Measurements from ENCODE around the gene FBXW5. TPM values are rescaled to one million over a fixed set of nuclear protein-coding genes. Genes with fewer than 3 reads are reported as not detected.
A peak's percentile ranks its signal among the peaks of the same experiment; 100 is the strongest.

FBXW5 gene
- total and polyA plus RNA-seq, 5 experiments from 2014 or later, result 62.9 to 93.1 (median 92.1) TPM

- POLR2A ChIA-PET, result interaction anchor here (0.7 to 1.0 kb wide), 5 partner anchors 15 to 286 kb away, joined by 3 to 8 read pairs (median 3); partner anchors contain the start of genes ANAPC2, EDF1, SSNA1 and TRAF2
- Mint-ChIP-seq H3K27me3 (no peaks in the 10 kb centered on the region), H3K27ac (peak overlapping the region; percentile 28 to 96 (median 91)), H3K4me1 (peaks cover 9 to 40% (median 28%) of the 10 kb centered on the region in 4 donors), H3K9me3 (no peaks in the 10 kb centered on the region), H3K36me3 (peaks cover 0 to 59% (median 7%) of the 10 kb centered on the region in 3 donors), H3K4me3 (peak overlapping the region; percentile 30 to 79 (median 66))
- peak; percentile 26 to 74 (median 52) for DNase-seq
- peak; percentile 90 to 92 for ATAC-seq
These were observed 42.2 kb downstream of the FBXW5 start for GRCh38 chr9:136902259-136902821.

- H3K4me1 Mint-ChIP-seq, result peaks cover 11 to 44% (median 32%) of the 10 kb centered on the region in 4 donors
- DNase-seq (peak in 7 of 10 donors; percentile 20 to 39 (median 34)), ATAC-seq (peak; percentile 52 to 66)
- no peaks in the 10 kb centered on the region for H3K27me3 Mint-ChIP-seq
- peak overlapping the region; percentile 35 to 95 (median 92) for H3K27ac Mint-ChIP-seq
- peak overlapping the region; percentile 30 to 79 (median 66) for H3K4me3 Mint-ChIP-seq
- H3K9me3 Mint-ChIP-seq, result no peaks in the 10 kb centered on the region
- POLR2A ChIA-PET, result interaction anchor here (0.7 to 1.5 kb wide), 5 partner anchors 16 to 287 kb away, joined by 3 to 8 read pairs (median 3); partner anchors contain the start of genes ANAPC2, EDF1, SSNA1 and TRAF2
- peaks cover 0 to 53% (median 7%) of the 10 kb centered on the region in 3 donors for H3K36me3 Mint-ChIP-seq
These were observed 42.9 kb downstream of the FBXW5 start for GRCh38 chr9:136901516-136902258.

GRCh38 chr9:136900988-136901515 lies 43.5 kb downstream of the FBXW5 start:
- no peaks in the 10 kb centered on the region for H3K27me3 Mint-ChIP-seq
- H3K36me3 Mint-ChIP-seq, result peaks cover 0 to 49% (median 7%) of the 10 kb centered on the region in 3 donors
- POLR2A ChIA-PET, result interaction anchor here (1.5 kb wide), 1 partner anchor 19 kb away, joined by 3 read pairs; no protein-coding TSS in a partner anchor
- no peak for ATAC-seq
- H3K27ac Mint-ChIP-seq, result peak overlapping the region in 9 of 10 donors; percentile 20 to 95 (median 93)
- H3K4me3 Mint-ChIP-seq, result peak overlapping the region in 3 of 10 donors; percentile 36 to 79 (median 69)
- DNase-seq, result no peak
- H3K4me1 Mint-ChIP-seq, result peaks cover 11 to 42% (median 31%) of the 10 kb centered on the region in 4 donors
- no peaks in the 10 kb centered on the region for H3K9me3 Mint-ChIP-seq

GRCh38 chr9:136900556-136900955 lies 44.0 kb downstream of the FBXW5 start:
- DNase-seq (no peak), ATAC-seq (no peak)
- Mint-ChIP-seq H3K4me1 (peaks cover 11 to 42% (median 32%) of the 10 kb centered on the region in 4 donors), H3K4me3 (peak overlapping the region in 1 of 10 donors; percentile 7), H3K36me3 (peaks cover 0 to 47% (median 7%) of the 10 kb centered on the region in 3 donors), H3K27ac (peak overlapping the region in 5 of 10 donors; percentile 2 to 64 (median 29)), H3K27me3 (no peaks in the 10 kb centered on the region), H3K9me3 (no peaks in the 10 kb centered on the region)
- POLR2A ChIA-PET, result interaction anchor here (1.5 kb wide), 1 partner anchor 19 kb away, joined by 3 read pairs; no protein-coding TSS in a partner anchor

GRCh38 chr9:136899196-136899595 lies 45.3 kb downstream of the FBXW5 start:
- Mint-ChIP-seq H3K4me3 (no peak overlapping the region), H3K27ac (peak overlapping the region in 2 of 10 donors; percentile 18 to 25), H3K27me3 (no peaks in the 10 kb centered on the region), H3K4me1 (peaks cover 18 to 45% (median 39%) of the 10 kb centered on the region in 4 donors), H3K36me3 (peaks cover 0 to 53% (median 7%) of the 10 kb centered on the region in 3 donors), H3K9me3 (no peaks in the 10 kb centered on the region)
- DNase-seq (no peak), ATAC-seq (no peak)
- POLR2A ChIA-PET, result no interaction called here

GRCh38 chr9:136898483-136899100 lies 45.9 kb downstream of the FBXW5 start:
- no peak for ATAC-seq
- Mint-ChIP-seq H3K4me3 (no peak overlapping the region), H3K9me3 (no peaks in the 10 kb centered on the region), H3K27ac (no peak overlapping the region), H3K27me3 (no peaks in the 10 kb centered on the region), H3K36me3 (peaks cover 0 to 53% (median 7%) of the 10 kb centered on the region in 3 donors), H3K4me1 (peaks cover 20 to 48% (median 41%) of the 10 kb centered on the region in 4 donors)
- POLR2A ChIA-PET, result interaction anchor here (0.6 kb wide), 1 partner anchor 229 kb away, joined by 5 read pairs; no protein-coding TSS in a partner anchor
- DNase-seq, result no peak

GRCh38 chr9:136896027-136896426 lies 48.5 kb downstream of the FBXW5 start:
- Mint-ChIP-seq H3K27me3 (no peaks in the 10 kb centered on the region), H3K27ac (no peak overlapping the region), H3K36me3 (peaks cover 0 to 39% (median 7%) of the 10 kb centered on the region in 3 donors), H3K9me3 (no peaks in the 10 kb centered on the region), H3K4me3 (no peak overlapping the region), H3K4me1 (peaks cover 15 to 42% (median 24%) of the 10 kb centered on the region in 4 donors)
- POLR2A ChIA-PET, result no interaction called here
- ATAC-seq (no peak), DNase-seq (no peak)

GRCh38 chr9:136890661-136891060 lies 53.9 kb downstream of the FBXW5 start:
- H3K9me3 Mint-ChIP-seq, result no peaks in the 10 kb centered on the region
- H3K4me1 Mint-ChIP-seq, result peaks cover 11 to 56% (median 29%) of the 10 kb centered on the region in 4 donors

More at GRCh38 chr9:136890661-136891060, 53.9 kb downstream of the FBXW5 start:
- DNase-seq, result no peak
- H3K4me3 Mint-ChIP-seq, result no peak overlapping the region
- ATAC-seq, result no peak
- H3K27me3 Mint-ChIP-seq, result no peaks in the 10 kb centered on the region
- H3K36me3 Mint-ChIP-seq, result peaks cover 0 to 16% (median 0%) of the 10 kb centered on the region in 3 donors
- no peak overlapping the region for H3K27ac Mint-ChIP-seq
- POLR2A ChIA-PET, result no interaction called here

Other genes with a start within 250 kb of the FBXW5 start
Only the 30 nearest of the 32 such genes appear.
- 1 to 10 TPM in 1 of 2 experiments, under 1 TPM in 1; 0.58 to 1.1 TPM for gene DIPK1B, start 232.2 kb downstream of the FBXW5 start, total RNA-seq
- gene DIPK1B, start 232.2 kb downstream of the FBXW5 start, polyA plus RNA-seq, result under 1 TPM in 1 of 3 donors, not detected in 2; 0.07 TPM
- 10 to 100 TPM; 11.0 to 11.1 TPM for gene LCN10, start 201.8 kb downstream of the FBXW5 start, total RNA-seq
- gene LCN10, start 201.8 kb downstream of the FBXW5 start, polyA plus RNA-seq, result 1 to 10 TPM in 2 of 3 donors, under 1 TPM in 1; 0.60 to 6.6 (median 3.1) TPM
- gene LCN6, start 196.2 kb downstream of the FBXW5 start, total RNA-seq, result not detected
- not detected for gene LCN6, start 196.2 kb downstream of the FBXW5 start, polyA plus RNA-seq
- 1 to 10 TPM; 1.4 to 2.6 TPM for gene LCN8, start 186.5 kb downstream of the FBXW5 start, total RNA-seq
- gene LCN8, start 186.5 kb downstream of the FBXW5 start, polyA plus RNA-seq, result not detected
- not detected for gene LCN15, start 180.2 kb downstream of the FBXW5 start, total RNA-seq
- gene LCN15, start 180.2 kb downstream of the FBXW5 start, polyA plus RNA-seq, result not detected
- 10 to 100 TPM; 49.7 to 51.6 TPM for gene TMEM141, start 153.4 kb downstream of the FBXW5 start, total RNA-seq
- gene TMEM141, start 153.4 kb downstream of the FBXW5 start, polyA plus RNA-seq, result 10 to 100 TPM; 34.2 to 40.5 (median 37.3) TPM
- 1 to 10 TPM; 1.4 to 2.3 TPM for gene CCDC183, start 148.4 kb downstream of the FBXW5 start, total RNA-seq
- gene CCDC183, start 148.4 kb downstream of the FBXW5 start, polyA plus RNA-seq, result under 1 TPM in 1 of 3 donors, not detected in 2; 0.18 TPM
- gene RABL6, start 136.8 kb downstream of the FBXW5 start, total RNA-seq, result 10 to 100 TPM; 72.3 to 74.5 TPM
- 10 to 100 TPM; 11.6 to 17.2 (median 11.9) TPM for gene RABL6, start 136.8 kb downstream of the FBXW5 start, polyA plus RNA-seq
- gene AJM1, start 102.3 kb downstream of the FBXW5 start, total RNA-seq, result 1 to 10 TPM; 1.3 TPM
- under 1 TPM in 2 of 3 donors, not detected in 1; 0.05 to 0.10 TPM for gene AJM1, start 102.3 kb downstream of the FBXW5 start, polyA plus RNA-seq
- gene PHPT1, start 95.3 kb downstream of the FBXW5 start, total RNA-seq, result 10 to 100 TPM; 25.2 to 29.6 TPM
- gene PHPT1, start 95.3 kb downstream of the FBXW5 start, polyA plus RNA-seq, result 10 to 100 TPM; 82.6 to 98.1 (median 83.1) TPM
- gene MAMDC4, start 92.4 kb downstream of the FBXW5 start, total RNA-seq, result 1 to 10 TPM; 6.3 to 7.5 TPM
- gene MAMDC4, start 92.4 kb downstream of the FBXW5 start, polyA plus RNA-seq, result under 1 TPM in 2 of 3 donors, not detected in 1; 0.14 to 0.35 TPM
- gene EDF1, start 78.4 kb downstream of the FBXW5 start, total RNA-seq, result 100 to 1,000 TPM; 291 to 301 TPM
- gene EDF1, start 78.4 kb downstream of the FBXW5 start, polyA plus RNA-seq, result 100 to 1,000 TPM; 319 to 403 (median 380) TPM
- gene TRAF2, start 58.2 kb downstream of the FBXW5 start, total RNA-seq, result 10 to 100 TPM; 28.0 to 34.4 TPM
- 10 to 100 TPM in 2 of 3 donors, 1 to 10 TPM in 1; 7.9 to 24.4 (median 12.2) TPM for gene TRAF2, start 58.2 kb downstream of the FBXW5 start, polyA plus RNA-seq
- under 1 TPM in 1 of 2 experiments, not detected in 1; 0.99 TPM for gene C8G, start 505 bp upstream of the FBXW5 start, total RNA-seq
- gene C8G, start 505 bp upstream of the FBXW5 start, polyA plus RNA-seq, result 1 to 10 TPM in 1 of 3 donors, not detected in 2; 1.6 TPM
- gene LCN12, start 7.5 kb upstream of the FBXW5 start, total RNA-seq, result 1 to 10 TPM; 2.6 to 2.7 TPM
- gene LCN12, start 7.5 kb upstream of the FBXW5 start, polyA plus RNA-seq, result not detected
- gene PTGDS, start 32.8 kb upstream of the FBXW5 start, total RNA-seq, result under 1 TPM in 1 of 2 experiments, not detected in 1; 0.58 TPM
- gene PTGDS, start 32.8 kb upstream of the FBXW5 start, polyA plus RNA-seq, result 1 to 10 TPM in 1 of 3 donors, under 1 TPM in 1, not detected in 1; 0.31 to 3.2 TPM
- gene LCNL1, start 38.3 kb upstream of the FBXW5 start, total RNA-seq, result under 1 TPM; 0.44 to 0.74 TPM
- gene LCNL1, start 38.3 kb upstream of the FBXW5 start, polyA plus RNA-seq, result not detected
- gene PAXX, start 47.7 kb upstream of the FBXW5 start, total RNA-seq, result 100 to 1,000 TPM; 129 to 137 TPM
- 100 to 1,000 TPM; 104 to 119 (median 112) TPM for gene PAXX, start 47.7 kb upstream of the FBXW5 start, polyA plus RNA-seq
- 10 to 100 TPM; 11.1 to 13.5 TPM for gene CLIC3, start 51.8 kb upstream of the FBXW5 start, total RNA-seq
- 10 to 100 TPM in 2 of 3 donors, 1 to 10 TPM in 1; 7.0 to 30.2 (median 16.9) TPM for gene CLIC3, start 51.8 kb upstream of the FBXW5 start, polyA plus RNA-seq
- 10 to 100 TPM; 37.0 to 41.5 TPM for gene ABCA2, start 83.5 kb upstream of the FBXW5 start, total RNA-seq
- 1 to 10 TPM; 3.9 to 9.4 (median 4.7) TPM for gene ABCA2, start 83.5 kb upstream of the FBXW5 start, polyA plus RNA-seq
- gene FUT7, start 87.3 kb upstream of the FBXW5 start, total RNA-seq, result under 1 TPM in 1 of 2 experiments, not detected in 1; 0.13 TPM
- gene FUT7, start 87.3 kb upstream of the FBXW5 start, polyA plus RNA-seq, result 1 to 10 TPM; 1.2 to 1.6 (median 1.6) TPM
- 1 to 10 TPM; 2.8 to 4.3 TPM for gene NPDC1, start 101.4 kb upstream of the FBXW5 start, total RNA-seq
- 1 to 10 TPM; 2.1 to 9.3 (median 4.2) TPM for gene NPDC1, start 101.4 kb upstream of the FBXW5 start, polyA plus RNA-seq
- gene ENTPD2, start 109.3 kb upstream of the FBXW5 start, total RNA-seq, result not detected
- not detected for gene ENTPD2, start 109.3 kb upstream of the FBXW5 start, polyA plus RNA-seq
- under 1 TPM; 0.27 to 0.44 TPM for gene SAPCD2, start 125.8 kb upstream of the FBXW5 start, total RNA-seq
- gene SAPCD2, start 125.8 kb upstream of the FBXW5 start, polyA plus RNA-seq, result under 1 TPM in 2 of 3 donors, not detected in 1; 0.23 to 0.27 TPM
- gene UAP1L1, start 132.8 kb upstream of the FBXW5 start, total RNA-seq, result 10 to 100 TPM; 25.2 to 28.7 TPM
- 1 to 10 TPM; 2.3 to 7.8 (median 2.8) TPM for gene UAP1L1, start 132.8 kb upstream of the FBXW5 start, polyA plus RNA-seq
- gene MAN1B1, start 142.2 kb upstream of the FBXW5 start, total RNA-seq, result 10 to 100 TPM; 66.9 to 73.2 TPM
- 10 to 100 TPM; 30.6 to 46.6 (median 38.3) TPM for gene MAN1B1, start 142.2 kb upstream of the FBXW5 start, polyA plus RNA-seq
- 100 to 1,000 TPM; 278 to 298 TPM for gene DPP7, start 170.0 kb upstream of the FBXW5 start, total RNA-seq
- 100 to 1,000 TPM in 2 of 3 donors, 10 to 100 TPM in 1; 98.7 to 126 (median 121) TPM for gene DPP7, start 170.0 kb upstream of the FBXW5 start, polyA plus RNA-seq
- gene GRIN1, start 194.4 kb upstream of the FBXW5 start, total RNA-seq, result not detected
- gene GRIN1, start 194.4 kb upstream of the FBXW5 start, polyA plus RNA-seq, result not detected
- gene LRRC26, start 225.3 kb upstream of the FBXW5 start, total RNA-seq, result not detected
- not detected for gene LRRC26, start 225.3 kb upstream of the FBXW5 start, polyA plus RNA-seq
- not detected for gene TMEM210, start 227.3 kb upstream of the FBXW5 start, total RNA-seq
- not detected for gene TMEM210, start 227.3 kb upstream of the FBXW5 start, polyA plus RNA-seq

Measured in naive thymus-derived CD8-positive, alpha-beta T cell (primary cell).